AML-193 (cell line): ENCODE results near the gene NQO1.
"Not testable (repeated sequence)": the region's sequence is repeated elsewhere in the genome, so short reads cannot be mapped to it uniquely, and the experiment has no call there.

Experiments
- DNase-seq, 2 experiments: peaks; one replicate each; lab custom pipeline; 2025; lab: John Stamatoyannopoulos, UW

NQO1 gene

GRCh38 chr16:69726313-69727060 lies at the start of gene NQO1:
Gene NQO1 (minus strand): TSS chr16:69726560. CDS start chr16:69726439, 121 bp downstream.
- peak; percentile 79 to 87 for DNase-seq

GRCh38 chr16:69775563-69775962 lies 49.2 kb upstream of the NQO1 start:
- DNase-seq, result peak; percentile 10 to 25

- no peak for DNase-seq
Measured at GRCh38 chr16:69773260-69773947, 47.0 kb upstream of the NQO1 start.

GRCh38 chr16:69771651-69771967 lies 45.2 kb upstream of the NQO1 start:
- DNase-seq, result no peak

GRCh38 chr16:69769404-69769803 lies 43.0 kb upstream of the NQO1 start:
- DNase-seq, result no peak

GRCh38 chr16:69768666-69769065 lies 42.3 kb upstream of the NQO1 start:
- no peak for DNase-seq

GRCh38 chr16:69767459-69768229 lies 41.3 kb upstream of the NQO1 start:
- no peak for DNase-seq

GRCh38 chr16:69763599-69763942 lies 37.2 kb upstream of the NQO1 start:
- DNase-seq, result no peak

- peak; percentile 50 to 54 for DNase-seq
Measured at GRCh38 chr16:69762814-69763598, 36.6 kb upstream of the NQO1 start.

- peak; percentile 61 to 67 for DNase-seq
Measured at GRCh38 chr16:69761983-69762813, 35.8 kb upstream of the NQO1 start, which contains the start of gene WWP2. Gene WWP2 (plus strand): TSS chr16:69762332. CDS start chr16:69787011, 24,679 bp downstream.

GRCh38 chr16:69757375-69757774 lies 31.0 kb upstream of the NQO1 start:
- not testable (repeated sequence) for DNase-seq

- no peak for DNase-seq
Measured at GRCh38 chr16:69756705-69757104, 30.3 kb upstream of the NQO1 start.

GRCh38 chr16:69754469-69755310 lies 28.3 kb upstream of the NQO1 start, which contains the start of gene NOB1:
Gene NOB1 (minus strand): TSS chr16:69754926. CDS start chr16:69754910, 16 bp downstream.
- DNase-seq, result peak; percentile 91 to 92

- no peak for DNase-seq
Measured at GRCh38 chr16:69754143-69754468, 27.7 kb upstream of the NQO1 start.

GRCh38 chr16:69748694-69749345 lies 22.5 kb upstream of the NQO1 start:
- DNase-seq, result no peak

GRCh38 chr16:69747115-69747514 lies 20.8 kb upstream of the NQO1 start:
- no peak for DNase-seq

GRCh38 chr16:69745959-69746358 lies 19.6 kb upstream of the NQO1 start:
- DNase-seq, result no peak

GRCh38 chr16:69745232-69745612 lies 18.9 kb upstream of the NQO1 start:
- DNase-seq, result no peak

- no peak for DNase-seq
Measured at GRCh38 chr16:69744363-69745231, 18.2 kb upstream of the NQO1 start.
